HEK293T (cell line): Measurements from ENCODE around the gene TMEM59.
"Not testable (repeated sequence)": the region's sequence is repeated elsewhere in the genome, so short reads cannot be mapped to it uniquely, and the experiment has no call there.

ENCODE experiments used
- ARNT ChIP-seq: fragments of 450-650 bp; IDR thresholded peaks from 2 replicates; pipeline ENCODE4 v1.6.1; 2017; ENCODE audit warnings: mild to moderate bottlenecking
- BHLHE40 ChIP-seq: fragments of 450-650 bp; IDR thresholded peaks from 2 replicates; pipeline ENCODE4 v1.6.1; 2016; ENCODE audit warnings: mild to moderate bottlenecking, moderate library complexity, borderline replicate concordance
- ELF4 ChIP-seq: fragments of 450-650 bp; IDR thresholded peaks from 2 replicates; pipeline ENCODE4 v1.6.1; 2017; ENCODE audit warnings: antibody characterized with exemption
- FOXK2 ChIP-seq: fragments of 450-650 bp; IDR thresholded peaks from 2 replicates; pipeline ENCODE4 v1.6.1; 2016; ENCODE audit warnings: mild to moderate bottlenecking
- FOXM1 ChIP-seq: fragments of 450-650 bp; IDR thresholded peaks from 2 replicates; pipeline ENCODE4 v1.6.1; 2017; ENCODE audit warnings: mild to moderate bottlenecking, borderline replicate concordance
- HDGF ChIP-seq: fragments of 450-650 bp; IDR thresholded peaks from 2 replicates; pipeline ENCODE4 v1.6.1; 2017; ENCODE audit warnings: antibody characterized with exemption, borderline replicate concordance
- NFRKB ChIP-seq: fragments of 450-650 bp; IDR thresholded peaks from 2 replicates; pipeline ENCODE4 v1.6.1; 2016; ENCODE audit warnings: mild to moderate bottlenecking, moderate library complexity
- SP1 ChIP-seq: fragments of 450-650 bp; IDR thresholded peaks from 2 replicates; pipeline ENCODE4 v1.6.1; 2017
- ZNF384 ChIP-seq: fragments of 450-650 bp; IDR thresholded peaks from 2 replicates; pipeline ENCODE4 v1.6.1; 2016

GRCh38 chr1:54050435-54050834, 2.6 kb downstream of the TMEM59 start:
- TF ChIP-seq FOXM1, BHLHE40, HDGF, ELF4, NFRKB, FOXK2, SP1, ARNT, ZNF384: not testable (repeated sequence)
